ENCODE data around the gene AHI1. TPM values are rescaled to one million over a fixed set of nuclear protein-coding genes. Genes with fewer than 3 reads are reported as not detected.

Gene AHI1
- polyA plus RNA-seq, 1 of the 3 experiments (the other 2 are of a cell fraction), result 7.3 TPM

DNA sequence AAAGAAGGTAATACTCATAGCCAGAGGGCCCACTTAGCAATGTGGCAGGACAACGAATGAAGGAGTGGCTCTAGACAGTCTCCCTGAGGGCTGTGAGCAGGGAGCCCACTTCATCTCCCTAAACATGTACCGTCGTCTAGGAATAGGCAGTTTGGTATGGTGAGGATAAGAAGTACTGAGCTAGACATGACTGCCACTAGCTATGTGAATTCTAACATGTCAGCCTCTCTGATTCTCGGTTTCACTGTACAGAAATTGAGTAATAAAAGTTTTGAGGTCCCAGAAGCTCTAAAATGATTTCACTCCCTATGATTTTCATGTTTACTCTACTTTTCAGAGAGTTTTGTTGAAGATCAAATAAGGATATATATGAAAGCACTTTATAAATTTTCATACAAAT, 107.1 kb downstream of the AHI1 start:
- Histone ChIP-seq H3K9ac (no peak overlapping the region), H3K4me2 (no peak overlapping the region), H4K20me1 (ENCODE audit: insufficient read depth) (no peaks in the 10 kb centered on the region), H3K36me3 (replicated peaks in 1 of 2; ENCODE audit: control insufficient read depth in 1 of 2, insufficient read depth in 2 of 2, low read length in 1 of 2) (peaks cover 9 to 36% of the 10 kb centered on the region in 2 experiments), H3K27ac (ENCODE audit: low read depth in 2 of 2, low read length in 1 of 2) (no peak overlapping the region), H3K4me1 (ENCODE audit: control insufficient read depth in 1 of 2, insufficient read depth in 2 of 2, low read depth in 1 of 2, low read length in 1 of 2) (no peaks in the 10 kb centered on the region), H2AFZ (ENCODE audit: low read depth) (no peak overlapping the region), H3K79me2 (ENCODE audit: insufficient read depth) (no peaks in the 10 kb centered on the region), H3K9me2 (no peaks in the 10 kb centered on the region), H3K9me3 (no peaks in the 10 kb centered on the region), H3K4me3 (ENCODE audit: low read depth in 2 of 2, low read length in 1 of 2) (no peak overlapping the region), H3F3A (replicated peaks; ENCODE audit: insufficient read depth) (no peaks in the 10 kb centered on the region), H3K27me3 (ENCODE audit: insufficient read depth) (no peaks in the 10 kb centered on the region)
- no peak for DNase-seq
- CTCF ChIA-PET, result no interaction called here
- POLR2A ChIA-PET, result no interaction called here
- TF ChIP-seq SIN3A (IDR thresholded peaks at IDR 0.05; ENCODE audit: borderline replicate concordance, low read depth, low read length), result no peak
- 95% methylated on average over 4 of the region's 4 CpGs for WGBS (ENCODE audit: low lambda C conversion rate)

DNA sequence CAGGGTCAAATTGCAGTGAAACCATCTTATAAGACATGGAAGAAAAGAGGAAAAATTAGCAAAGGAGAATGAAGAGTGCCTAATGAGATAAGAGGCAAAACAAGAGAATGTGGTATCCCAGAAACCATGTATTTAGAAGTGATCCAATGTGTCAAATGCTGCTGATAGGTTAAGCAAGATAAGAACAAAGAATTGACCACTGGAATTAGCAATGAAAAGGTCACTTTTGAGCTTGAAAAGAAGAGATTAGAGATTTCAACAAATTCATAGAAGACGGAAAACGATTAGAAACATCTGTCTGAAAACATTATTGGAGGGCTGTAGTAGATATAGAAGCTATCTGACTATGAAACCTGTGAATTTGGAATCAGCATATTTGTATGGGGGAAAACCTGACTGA, 112.2 kb downstream of the AHI1 start:
- no peaks in the 10 kb centered on the region for H3K27me3 ChIP-seq (ENCODE audit: insufficient read depth)
- H3K27ac ChIP-seq (ENCODE audit: low read depth in 2 of 2, low read length in 1 of 2), result no peak overlapping the region
- WGBS (ENCODE audit: low lambda C conversion rate), result 91% methylated on average over 2 of the region's 2 CpGs
- H3K36me3 ChIP-seq (replicated peaks in 1 of 2; ENCODE audit: control insufficient read depth in 1 of 2, insufficient read depth in 2 of 2, low read length in 1 of 2), result peaks cover 0 to 15% of the 10 kb centered on the region in 2 experiments
- no peak overlapping the region for H3K4me2 ChIP-seq
- H3K4me1 ChIP-seq (ENCODE audit: control insufficient read depth in 1 of 2, insufficient read depth in 2 of 2, low read depth in 1 of 2, low read length in 1 of 2), result no peaks in the 10 kb centered on the region; a peak in 1 of 4 replicates
- POLR2A ChIA-PET, result no interaction called here
- no peak overlapping the region for H2AFZ ChIP-seq (ENCODE audit: low read depth)
- H4K20me1 ChIP-seq (ENCODE audit: insufficient read depth), result no peaks in the 10 kb centered on the region
- no peak for DNase-seq
- H3K4me3 ChIP-seq (ENCODE audit: low read depth in 2 of 2, low read length in 1 of 2), result no peak overlapping the region
- TF ChIP-seq GATA2 (CRISPR knock-in tag; IDR thresholded peaks at IDR 0.05), result no peak
- TF ChIP-seq TAF1 (IDR thresholded peaks at IDR 0.05; ENCODE audit: borderline replicate concordance, low read depth, low read length), result no peak
- no peak for TF ChIP-seq RAD21 (IDR thresholded peaks at IDR 0.05; ENCODE audit: low read length)
- TF ChIP-seq RFX5 (IDR thresholded peaks at IDR 0.05; ENCODE audit: low read length), result no peak
- no peak for TF ChIP-seq POLR2AphosphoS5 (IDR thresholded peaks at IDR 0.05; ENCODE audit: low read depth, low read length)
- no peak for TF ChIP-seq RXRA (IDR thresholded peaks at IDR 0.05; ENCODE audit: borderline replicate concordance, low read depth)
- TF ChIP-seq FOXJ3 (CRISPR knock-in tag; IDR thresholded peaks at IDR 0.05), result no peak
- no peaks in the 10 kb centered on the region for H3K9me3 ChIP-seq
- no peaks in the 10 kb centered on the region for H3K9me2 ChIP-seq
- H3F3A ChIP-seq (replicated peaks; ENCODE audit: insufficient read depth), result no peaks in the 10 kb centered on the region
- no peak overlapping the region for H3K9ac ChIP-seq
- no peaks in the 10 kb centered on the region for H3K79me2 ChIP-seq (ENCODE audit: insufficient read depth)
- CTCF ChIA-PET, result no interaction called here

DNA sequence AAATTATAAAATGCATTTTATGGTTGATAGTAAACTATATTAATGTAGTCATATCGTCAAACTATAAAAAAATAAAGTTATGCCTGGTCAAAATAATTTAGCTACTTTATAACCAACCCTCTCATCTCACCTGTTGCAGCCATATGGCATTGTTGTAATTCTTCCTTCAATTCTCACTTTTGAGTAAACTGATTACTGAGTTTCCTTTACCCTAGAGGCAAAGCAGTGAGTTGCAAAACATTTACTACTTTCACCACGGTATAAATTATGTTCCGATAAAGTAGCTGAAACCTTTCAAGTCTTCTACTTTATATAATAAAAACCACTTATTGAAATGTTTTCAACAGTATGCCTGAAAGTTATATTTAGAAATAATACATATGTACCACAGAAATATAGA, 113.8 kb downstream of the AHI1 start:
- no peak overlapping the region for H3K27ac ChIP-seq (ENCODE audit: low read depth in 2 of 2, low read length in 1 of 2)
- H3K79me2 ChIP-seq (ENCODE audit: insufficient read depth), result no peaks in the 10 kb centered on the region
- no peaks in the 10 kb centered on the region for H3K9me2 ChIP-seq
- H3K4me1 ChIP-seq (ENCODE audit: control insufficient read depth in 1 of 2, insufficient read depth in 2 of 2, low read depth in 1 of 2, low read length in 1 of 2), result no peaks in the 10 kb centered on the region; a peak in 1 of 4 replicates
- CTCF ChIA-PET, result interaction anchor here (0.7 to 1.1 kb wide), 2 partner anchors 10 to 35 kb away, joined by 3 to 4 read pairs; no protein-coding TSS in a partner anchor
- H3K9me3 ChIP-seq, result no peaks in the 10 kb centered on the region
- no peaks in the 10 kb centered on the region for H3F3A ChIP-seq (replicated peaks; ENCODE audit: insufficient read depth)
- H3K4me2 ChIP-seq, result no peak overlapping the region
- H3K27me3 ChIP-seq (ENCODE audit: insufficient read depth), result no peaks in the 10 kb centered on the region
- H3K36me3 ChIP-seq (replicated peaks in 1 of 2; ENCODE audit: control insufficient read depth in 1 of 2, insufficient read depth in 2 of 2, low read length in 1 of 2), result peaks cover 0 to 12% of the 10 kb centered on the region in 2 experiments
- H4K20me1 ChIP-seq (ENCODE audit: insufficient read depth), result no peaks in the 10 kb centered on the region
- TF ChIP-seq, protein P1, sequence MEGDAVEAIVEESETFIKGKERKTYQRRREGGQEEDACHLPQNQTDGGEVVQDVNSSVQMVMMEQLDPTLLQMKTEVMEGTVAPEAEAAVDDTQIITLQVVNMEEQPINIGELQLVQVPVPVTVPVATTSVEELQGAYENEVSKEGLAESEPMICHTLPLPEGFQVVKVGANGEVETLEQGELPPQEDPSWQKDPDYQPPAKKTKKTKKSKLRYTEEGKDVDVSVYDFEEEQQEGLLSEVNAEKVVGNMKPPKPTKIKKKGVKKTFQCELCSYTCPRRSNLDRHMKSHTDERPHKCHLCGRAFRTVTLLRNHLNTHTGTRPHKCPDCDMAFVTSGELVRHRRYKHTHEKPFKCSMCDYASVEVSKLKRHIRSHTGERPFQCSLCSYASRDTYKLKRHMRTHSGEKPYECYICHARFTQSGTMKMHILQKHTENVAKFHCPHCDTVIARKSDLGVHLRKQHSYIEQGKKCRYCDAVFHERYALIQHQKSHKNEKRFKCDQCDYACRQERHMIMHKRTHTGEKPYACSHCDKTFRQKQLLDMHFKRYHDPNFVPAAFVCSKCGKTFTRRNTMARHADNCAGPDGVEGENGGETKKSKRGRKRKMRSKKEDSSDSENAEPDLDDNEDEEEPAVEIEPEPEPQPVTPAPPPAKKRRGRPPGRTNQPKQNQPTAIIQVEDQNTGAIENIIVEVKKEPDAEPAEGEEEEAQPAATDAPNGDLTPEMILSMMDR (IDR thresholded peaks at IDR 0.05), result peak; percentile 19; the same call in 1 of the 2 replicates
- TF ChIP-seq MEF2A (IDR thresholded peaks at IDR 0.05; ENCODE audit: borderline replicate concordance, low read depth), result no peak
- no peak overlapping the region; the same call in 1 of the 2 replicates for H2AFZ ChIP-seq (ENCODE audit: low read depth)
- H3K9ac ChIP-seq, result no peak overlapping the region
- 80% methylated on average over 3 of the region's 3 CpGs for WGBS (ENCODE audit: low lambda C conversion rate)
- POLR2A ChIA-PET, result no interaction called here
- H3K4me3 ChIP-seq (ENCODE audit: low read depth in 2 of 2, low read length in 1 of 2), result no peak overlapping the region
- no peak for DNase-seq
